Gastrocnemius medialis (tissue), 4 donors: ENCODE results near the gene PPFIBP1. TPM values are rescaled to one million over a fixed set of nuclear protein-coding genes. Genes with fewer than 3 reads are reported as not detected.

ENCODE experiments used
- ATAC-seq, 2 donors: fragments of 150-250 bp; one replicate each; pipeline ENCODE4 v1.9.1; 2016
- DNase-seq, 2 donors: peaks; one replicate each; pipeline ENCODE4 v3.0.0-alpha.2; 2019
- H3K27ac ChIP-seq, 4 donors: fragments of 200-600 bp; sonication (generic); 1 replicate in 1 of 4; 2 replicates in 3 of 4; pipeline ENCODE4 v1.5.1; 2016 to 2018; ENCODE audit warnings: mild to moderate bottlenecking in 2 of 4, moderate library complexity in 1 of 4
- H3K27me3 ChIP-seq, 3 donors: fragments of 200-600 bp; sonication (generic) in 2 of 3; 1 replicate in 1 of 3; 2 replicates in 2 of 3; pipeline versions ENCODE4 v1.5.1 to v1.6.0; 2016 to 2019; ENCODE audit warnings: mild to moderate bottlenecking in 1 of 3, moderate library complexity in 1 of 3
- H3K36me3 ChIP-seq, 2 donors: fragments of 200-600 bp; sonication (generic) in 1 of 2; one replicate each; pipeline ENCODE4 v1.5.1; 2017 to 2018
- H3K4me1 ChIP-seq, 2 donors: fragments of 200-600 bp; sonication (generic) in 1 of 2; one replicate each; pipeline ENCODE4 v1.5.1; 2016 to 2017; ENCODE audit warnings: mild to moderate bottlenecking in 2 of 2
- H3K4me3 ChIP-seq, 4 donors: fragments of 200-600 bp; sonication (generic) in 3 of 4; 1 replicate in 1 of 4; 2 replicates in 3 of 4; pipeline ENCODE4 v1.5.1; 2016 to 2019; ENCODE audit warnings: mild to moderate bottlenecking in 2 of 4
- H3K9me3 ChIP-seq, 3 donors: fragments of 200-600 bp; sonication (generic) in 2 of 3; 1 replicate in 1 of 3; 2 replicates in 2 of 3; pipeline ENCODE4 v1.5.1; 2016 to 2019
- POLR2A ChIP-seq, 2 donors: fragments of 450-650 bp; IDR thresholded peaks; one replicate each; pipeline ENCODE4 v1.6.1; 2017; ENCODE audit warnings: antibody characterized with exemption in 2 of 2, mild to moderate bottlenecking in 2 of 2, moderate library complexity in 2 of 2
- in situ Hi-C, 4 donors: fragments of 200-750 bp; cut with MboI; loops; one replicate each; pipeline versions ENCODE4 v1.15.0 to v1.8.0; 2017; ENCODE audit warnings: low sequenced_read_pairs in 4 of 4
- intact Hi-C: fragments of 100-400 bp; cut with DNase I; formaldehyde crosslinking; loops from one replicate; pipeline ENCODE4 v1.15.1; 2023; ENCODE audit warnings: low total_unique reads
- total RNA-seq, 4 donors: library from RNA; depleted of rRNA; stranded (reverse); fragments of >200 nt; gene quantifications; one replicate each; pipeline versions ENCODE4 v1.1.0 to v1.2.3, GENCODE V29; 2016
- TF ChIP-seq, protein P1 (sequence below), 5 experiments: fragments of 450-650 bp in 3 of 5; fragments of 200-600 bp in 2 of 5; sonication (generic) in 2 of 5; IDR thresholded peaks in 4 of 5; conservative IDR thresholded peaks in 1 of 5; 1 replicate in 4 of 5; 2 replicates in 1 of 5; pipeline ENCODE4 v1.5.1; 2016 to 2019; ENCODE audit warnings: antibody characterized with exemption in 5 of 5, mild to moderate bottlenecking in 3 of 5, moderate library complexity in 3 of 5

PPFIBP1 gene
- total RNA-seq, 4 donors from 2014 or later = 18.3 to 33.2 (median 27.4) TPM

DNA sequence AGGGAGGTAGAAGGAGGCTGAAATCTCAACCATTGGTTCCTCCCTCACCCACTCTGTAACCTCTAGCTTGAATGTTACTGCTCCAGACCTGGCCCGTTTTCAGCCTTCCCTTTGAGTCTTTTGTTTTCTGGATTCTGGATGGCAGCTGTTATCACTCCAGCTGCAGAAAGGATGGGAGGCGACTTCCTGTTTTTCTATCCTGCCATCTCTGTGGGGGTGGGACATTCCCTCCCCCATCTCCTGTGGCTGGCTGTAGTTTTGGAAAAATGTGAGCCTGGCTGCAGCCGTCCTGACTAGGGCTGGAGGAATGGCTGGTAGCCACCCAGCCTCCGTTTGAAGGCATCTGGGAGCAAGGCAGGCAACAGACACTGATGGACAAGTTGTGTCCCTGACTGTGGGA lies 2.9 kb upstream of the PPFIBP1 start:
- no peak for ATAC-seq
- no peak overlapping the region for H3K4me3 ChIP-seq

DNA sequence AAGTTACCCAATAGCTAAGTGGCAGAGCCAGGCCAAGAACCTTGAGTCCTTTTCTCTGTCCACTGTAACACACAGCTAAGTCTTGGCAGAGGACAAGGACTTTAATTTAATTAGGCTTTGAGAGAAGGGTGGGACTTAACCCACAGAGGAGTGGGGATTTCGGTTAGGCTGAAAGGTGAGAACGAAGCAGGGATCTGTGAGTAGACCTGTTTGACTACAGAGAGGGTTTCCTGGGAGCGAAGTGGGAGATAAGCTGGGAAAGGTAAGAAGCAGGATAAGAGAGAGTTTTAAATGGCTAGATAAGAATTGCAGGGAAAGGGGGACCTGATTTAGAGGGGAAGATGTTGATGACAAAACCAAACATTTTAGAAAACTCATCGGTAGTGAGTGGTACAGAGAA lies 2.0 kb upstream of the PPFIBP1 start:
- H3K27me3 ChIP-seq = no peaks in the 10 kb centered on the region
- peaks cover 12 to 16% of the 10 kb centered on the region in 2 donors for H3K4me1 ChIP-seq
- no peak for ATAC-seq
- no peaks in the 10 kb centered on the region for H3K36me3 ChIP-seq
- in situ Hi-C loops (no loop called here), intact Hi-C loops (loop anchor here (5.0 to 10.0 kb wide), 5 partner anchors 85 to 587 kb away; partner anchors contain the start of genes FGFR1OP2, INTS13 and TM7SF3)
- no peaks in the 10 kb centered on the region for H3K9me3 ChIP-seq
- TF ChIP-seq, protein P1, sequence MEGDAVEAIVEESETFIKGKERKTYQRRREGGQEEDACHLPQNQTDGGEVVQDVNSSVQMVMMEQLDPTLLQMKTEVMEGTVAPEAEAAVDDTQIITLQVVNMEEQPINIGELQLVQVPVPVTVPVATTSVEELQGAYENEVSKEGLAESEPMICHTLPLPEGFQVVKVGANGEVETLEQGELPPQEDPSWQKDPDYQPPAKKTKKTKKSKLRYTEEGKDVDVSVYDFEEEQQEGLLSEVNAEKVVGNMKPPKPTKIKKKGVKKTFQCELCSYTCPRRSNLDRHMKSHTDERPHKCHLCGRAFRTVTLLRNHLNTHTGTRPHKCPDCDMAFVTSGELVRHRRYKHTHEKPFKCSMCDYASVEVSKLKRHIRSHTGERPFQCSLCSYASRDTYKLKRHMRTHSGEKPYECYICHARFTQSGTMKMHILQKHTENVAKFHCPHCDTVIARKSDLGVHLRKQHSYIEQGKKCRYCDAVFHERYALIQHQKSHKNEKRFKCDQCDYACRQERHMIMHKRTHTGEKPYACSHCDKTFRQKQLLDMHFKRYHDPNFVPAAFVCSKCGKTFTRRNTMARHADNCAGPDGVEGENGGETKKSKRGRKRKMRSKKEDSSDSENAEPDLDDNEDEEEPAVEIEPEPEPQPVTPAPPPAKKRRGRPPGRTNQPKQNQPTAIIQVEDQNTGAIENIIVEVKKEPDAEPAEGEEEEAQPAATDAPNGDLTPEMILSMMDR (IDR thresholded peaks at IDR 0.05 in 4 of 5, conservative IDR thresholded peaks at IDR 0.05 in 1 of 5) = no peak
- TF ChIP-seq POLR2A (IDR thresholded peaks at IDR 0.05) = no peak
- DNase-seq = no peak
- no peak overlapping the region for H3K27ac ChIP-seq
- no peak overlapping the region for H3K4me3 ChIP-seq

More for the DNA sequence above, 2.9 kb upstream of the PPFIBP1 start:
- TF ChIP-seq, protein P1 (IDR thresholded peaks at IDR 0.05 in 4 of 5, conservative IDR thresholded peaks at IDR 0.05 in 1 of 5) = no peak
- no peak for TF ChIP-seq POLR2A (IDR thresholded peaks at IDR 0.05)
- Histone ChIP-seq H3K4me1 (peaks cover 12 to 16% of the 10 kb centered on the region in 2 donors), H3K27ac (no peak overlapping the region), H3K27me3 (no peaks in the 10 kb centered on the region), H3K36me3 (no peaks in the 10 kb centered on the region), H3K9me3 (no peaks in the 10 kb centered on the region)
- no peak for DNase-seq
- in situ Hi-C loops (no loop called here), intact Hi-C loops (loop anchor here (5.0 to 10.0 kb wide), 5 partner anchors 84 to 586 kb away; partner anchors contain the start of genes FGFR1OP2, INTS13 and TM7SF3)

DNA sequence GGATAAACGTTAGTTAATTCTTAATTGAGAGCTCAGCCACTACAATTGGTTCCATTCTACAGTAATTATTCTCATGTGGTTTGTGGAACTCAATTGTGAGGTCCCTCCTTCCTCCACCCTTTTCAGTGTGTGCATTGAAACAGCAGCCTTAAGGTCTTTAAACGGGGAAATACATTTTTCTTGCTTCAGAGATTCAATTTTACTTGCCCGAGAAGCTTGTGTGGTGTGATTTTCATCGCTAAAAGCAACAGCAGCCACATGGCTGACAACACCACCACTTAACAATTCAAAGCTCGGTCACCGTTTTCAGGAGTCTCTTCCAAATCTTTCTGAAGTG lies 733 bp upstream of the PPFIBP1 start:
- no peaks in the 10 kb centered on the region for H3K9me3 ChIP-seq
- in situ Hi-C loops = no loop called here
- DNase-seq (no peak), ATAC-seq (peak in 1 of 2 donors; percentile 19)
- peak overlapping the region; percentile 64 to 85 (median 74) for H3K4me3 ChIP-seq
- peak overlapping the region; percentile 83 to 90 (median 87) for H3K27ac ChIP-seq
- TF ChIP-seq POLR2A (IDR thresholded peaks at IDR 0.05) = no peak
- TF ChIP-seq, protein P1 (IDR thresholded peaks at IDR 0.05 in 4 of 5, conservative IDR thresholded peaks at IDR 0.05 in 1 of 5) = no peak
- H3K27me3 ChIP-seq = no peaks in the 10 kb centered on the region
- peaks cover 12 to 16% of the 10 kb centered on the region in 2 donors for H3K4me1 ChIP-seq
- no peaks in the 10 kb centered on the region for H3K36me3 ChIP-seq
- intact Hi-C loops = loop anchor here (5.0 to 10.0 kb wide), 5 partner anchors 86 to 588 kb away; partner anchors contain the start of genes FGFR1OP2, INTS13 and TM7SF3

DNA sequence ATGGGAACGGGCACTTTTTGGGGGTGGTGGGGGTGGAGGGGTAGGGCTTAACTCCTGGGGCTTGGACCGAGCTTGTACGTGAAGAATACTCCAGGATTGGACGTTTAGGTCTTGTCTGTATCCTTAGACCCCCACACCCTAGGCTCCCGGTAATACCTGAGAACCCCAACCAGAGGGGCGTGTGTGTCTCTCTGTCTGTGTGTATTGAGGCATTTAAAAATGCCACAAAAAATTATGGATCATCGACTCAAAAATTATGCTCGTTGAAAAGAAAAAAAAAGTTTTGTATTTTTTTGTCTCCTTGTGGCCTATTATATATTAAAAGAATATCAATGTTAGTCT lies 459 bp downstream of the PPFIBP1 start:
- ATAC-seq (no peak), DNase-seq (no peak)
- Histone ChIP-seq H3K36me3 (no peaks in the 10 kb centered on the region), H3K4me3 (peak overlapping the region; percentile 64 to 85 (median 74)), H3K27ac (peak overlapping the region; percentile 83 to 90 (median 87)), H3K9me3 (no peaks in the 10 kb centered on the region), H3K4me1 (peaks cover 12 to 16% of the 10 kb centered on the region in 2 donors), H3K27me3 (no peaks in the 10 kb centered on the region)
- intact Hi-C loops = loop anchor here (2.0 to 10.0 kb wide), 6 partner anchors 24 to 590 kb away; partner anchors contain the start of genes FGFR1OP2, INTS13 and TM7SF3
- TF ChIP-seq, protein P1 (IDR thresholded peaks at IDR 0.05 in 4 of 5, conservative IDR thresholded peaks at IDR 0.05 in 1 of 5) = peak in 1 of 5 experiments; percentile 1
- no peak for TF ChIP-seq POLR2A (IDR thresholded peaks at IDR 0.05)
- in situ Hi-C loops = no loop called here
